Nephron (organoid): ENCODE measurements around the gene XPR1.

Source experiments
- H3K27ac Mint-ChIP-seq, 3 experiments: 2 replicates each; pipeline ENCODE4 v1.8.0; 2020; ENCODE audit warnings: mixed read lengths in 3 of 3, mild to moderate bottlenecking in 2 of 3, moderate library complexity in 1 of 3
- H3K27me3 Mint-ChIP-seq: 2 replicates; pipeline ENCODE4 v1.8.0; 2021; ENCODE audit warnings: low read depth, mild to moderate bottlenecking, moderate library complexity, mixed read lengths
- H3K36me3 Mint-ChIP-seq: 2 replicates; pipeline ENCODE4 v1.8.0; 2020; ENCODE audit warnings: low read depth, mixed read lengths
- H3K4me1 Mint-ChIP-seq: 2 replicates; pipeline ENCODE4 v1.8.0; 2020; ENCODE audit warnings: mixed read lengths
- H3K4me3 Mint-ChIP-seq, 3 experiments: 2 replicates each; pipeline ENCODE4 v1.8.0; 2020; ENCODE audit warnings: mild to moderate bottlenecking in 3 of 3, mixed read lengths in 3 of 3, moderate library complexity in 2 of 3
- H3K9me3 Mint-ChIP-seq: 2 replicates; pipeline ENCODE4 v1.8.0; 2020; ENCODE audit warnings: mixed read lengths
- TF ChIP-seq, protein P1 (sequence below), 3 experiments: fragments of 200-600 bp; sonication (generic); IDR thresholded peaks; one replicate each; pipeline ENCODE4 v1.5.0; 2021; ENCODE audit warnings: antibody characterized with exemption in 3 of 3; ENCODE audit not compliant: unreplicated experiment in 3 of 3

The XPR1 gene

DNA sequence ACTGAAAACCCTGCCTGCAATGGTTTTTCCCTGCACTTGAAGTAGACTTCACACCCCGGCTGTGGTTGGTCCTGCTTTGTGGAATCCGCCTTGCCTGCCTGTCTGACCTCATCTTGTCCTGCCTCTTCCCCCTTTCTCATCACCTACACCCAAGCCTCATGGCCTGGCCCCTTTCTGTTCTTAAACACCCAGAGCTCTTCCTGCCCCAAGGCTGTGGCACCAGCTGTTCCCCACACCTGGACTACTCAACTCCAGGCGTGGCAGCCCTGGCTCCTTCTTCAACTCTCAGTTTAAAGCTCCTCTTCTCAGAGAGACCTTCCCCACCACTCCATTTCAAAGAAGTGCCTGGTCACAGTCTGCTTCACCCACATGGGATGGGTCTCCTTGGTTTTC lies 307.9 kb downstream of the XPR1 start:
- TF ChIP-seq, protein P1, sequence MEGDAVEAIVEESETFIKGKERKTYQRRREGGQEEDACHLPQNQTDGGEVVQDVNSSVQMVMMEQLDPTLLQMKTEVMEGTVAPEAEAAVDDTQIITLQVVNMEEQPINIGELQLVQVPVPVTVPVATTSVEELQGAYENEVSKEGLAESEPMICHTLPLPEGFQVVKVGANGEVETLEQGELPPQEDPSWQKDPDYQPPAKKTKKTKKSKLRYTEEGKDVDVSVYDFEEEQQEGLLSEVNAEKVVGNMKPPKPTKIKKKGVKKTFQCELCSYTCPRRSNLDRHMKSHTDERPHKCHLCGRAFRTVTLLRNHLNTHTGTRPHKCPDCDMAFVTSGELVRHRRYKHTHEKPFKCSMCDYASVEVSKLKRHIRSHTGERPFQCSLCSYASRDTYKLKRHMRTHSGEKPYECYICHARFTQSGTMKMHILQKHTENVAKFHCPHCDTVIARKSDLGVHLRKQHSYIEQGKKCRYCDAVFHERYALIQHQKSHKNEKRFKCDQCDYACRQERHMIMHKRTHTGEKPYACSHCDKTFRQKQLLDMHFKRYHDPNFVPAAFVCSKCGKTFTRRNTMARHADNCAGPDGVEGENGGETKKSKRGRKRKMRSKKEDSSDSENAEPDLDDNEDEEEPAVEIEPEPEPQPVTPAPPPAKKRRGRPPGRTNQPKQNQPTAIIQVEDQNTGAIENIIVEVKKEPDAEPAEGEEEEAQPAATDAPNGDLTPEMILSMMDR (IDR thresholded peaks at IDR 0.05; ENCODE audit: unreplicated experiment in 3 of 3): no peak
- Mint-ChIP-seq H3K27ac (no peak overlapping the region), H3K9me3 (no peaks in the 10 kb centered on the region), H3K4me1 (no peaks in the 10 kb centered on the region), H3K4me3 (no peak overlapping the region), H3K36me3 (peaks cover 15% of the 10 kb centered on the region), H3K27me3 (peaks cover 3% of the 10 kb centered on the region)
